ENCODE measurements around the gene CELA2A. TPM values are rescaled to one million over a fixed set of nuclear protein-coding genes. Genes with fewer than 3 reads are reported as not detected.
A peak's percentile ranks its signal among the peaks of the same experiment; 100 is the strongest.

The CELA2A gene
- total and polyA plus RNA-seq, 2 donors (not counting 3 experiments of a cell fraction or from before 2014, with no cell fraction given) = not detected

DNA sequence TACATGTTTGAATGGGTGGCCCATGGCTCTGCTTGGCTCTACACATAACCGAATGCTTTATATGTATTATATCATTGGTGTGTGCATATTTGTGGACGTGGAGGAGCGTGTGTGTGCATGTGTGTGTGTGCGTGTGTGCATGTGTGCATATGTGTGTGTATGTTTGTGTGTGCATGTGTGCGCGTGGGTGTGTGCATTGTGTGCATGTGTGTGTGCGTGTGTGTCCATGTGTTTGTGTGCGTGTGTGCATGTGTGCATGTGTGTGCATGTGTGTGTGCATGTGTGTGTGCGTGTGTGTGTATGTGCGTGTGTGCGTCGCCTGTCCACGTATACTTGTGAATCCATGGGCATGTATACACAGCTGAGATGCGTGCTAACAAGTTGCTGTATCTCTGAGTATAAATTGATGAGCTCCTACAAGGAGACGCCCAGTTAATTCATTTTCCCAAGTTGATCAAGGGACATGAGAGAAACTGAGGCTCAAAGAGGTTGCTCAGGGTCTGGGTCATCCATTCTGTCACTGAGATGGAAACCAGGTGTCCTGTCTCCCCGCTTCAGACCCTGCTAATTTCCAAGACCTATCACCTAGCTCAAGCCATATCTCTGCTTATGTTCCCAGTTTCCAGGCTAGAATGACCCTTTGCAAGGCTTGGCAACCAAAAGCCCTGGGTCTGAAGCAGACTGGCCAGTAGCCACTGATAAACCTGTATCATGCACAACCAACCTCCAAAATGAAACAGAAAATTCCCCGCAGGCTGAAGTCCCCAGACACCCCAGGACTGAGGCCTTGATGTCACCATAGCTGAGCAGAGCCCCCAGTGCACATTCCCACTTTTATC lies 21.1 kb upstream of the CELA2A start:
- no peaks in the 10 kb centered on the region for H3K4me1 ChIP-seq (ENCODE audit: control insufficient read depth, extremely low read depth, insufficient read depth, low read length)
- no peaks in the 10 kb centered on the region for H3K36me3 ChIP-seq (ENCODE audit: control insufficient read depth in 2 of 2, extremely low read depth in 1 of 2, insufficient read depth in 2 of 2, low read length in 2 of 2)
- H3K27me3 ChIP-seq (ENCODE audit: control insufficient read depth in 2 of 2, insufficient read depth in 2 of 2, low read length in 2 of 2) = no peaks in the 10 kb centered on the region
- dilution Hi-C loops (cut with MboI; ENCODE audit: extremely low pct_ligation_motif_present, low sequenced_read_pairs) (no loop called here), intact Hi-C loops (cut with micrococcal nuclease) (no loop called here)
- FAIRE-seq (no peak), DNase-seq (ENCODE audit: low read depth, low spot score) (no peak)
- BruUV-seq (replicated peaks) = no TSS peak
- H3K4me2 ChIP-seq (ENCODE audit: insufficient read depth, low read length) = no peak overlapping the region
- no peaks in the 10 kb centered on the region for H4K20me1 ChIP-seq (replicated peaks; ENCODE audit: control insufficient read depth, extremely low read depth, insufficient read depth, low read length)
- no peaks in the 10 kb centered on the region for H3K79me2 ChIP-seq (ENCODE audit: control insufficient read depth, insufficient read depth, low read length)
- ChIA-PET CTCF (interaction anchor here (1.7 to 13.1 kb wide), 2 partner anchors 98 to 112 kb away, joined by 4 to 332 read pairs; no protein-coding TSS in a partner anchor), POLR2A (no interaction called here)
- no peaks in the 10 kb centered on the region for H3K9me3 ChIP-seq (replicated peaks; ENCODE audit: control insufficient read depth, insufficient read depth, low read length)
- H3K27ac ChIP-seq (ENCODE audit: insufficient read depth, low read depth, low read length) = no peak overlapping the region
- H2AFZ ChIP-seq (ENCODE audit: low read depth, low read length) = no peak overlapping the region
- H3K4me3 ChIP-seq (replicated peaks in 1 of 3; ENCODE audit: insufficient read depth in 1 of 3, low read depth in 1 of 3, low read length in 3 of 3) = no peak overlapping the region
- H3K9me1 ChIP-seq (replicated peaks; ENCODE audit: control insufficient read depth, extremely low read depth, insufficient read depth, low read length) = no peaks in the 10 kb centered on the region
- peak; percentile 48 for TF ChIP-seq POLR2A (IDR thresholded peaks at IDR 0.05; ENCODE audit: low read depth, low read length)
- no peak for TF ChIP-seq POLR2AphosphoS5 (IDR thresholded peaks at IDR 0.05; ENCODE audit: insufficient read depth, low read depth, low read length)
- no peak for TF ChIP-seq JUN (IDR thresholded peaks at IDR 0.05; ENCODE audit: borderline replicate concordance, insufficient read depth, insufficient read length, low read depth)
- H3K9ac ChIP-seq (replicated peaks; ENCODE audit: extremely low read depth, insufficient read depth, low read length) = no peak overlapping the region

DNA sequence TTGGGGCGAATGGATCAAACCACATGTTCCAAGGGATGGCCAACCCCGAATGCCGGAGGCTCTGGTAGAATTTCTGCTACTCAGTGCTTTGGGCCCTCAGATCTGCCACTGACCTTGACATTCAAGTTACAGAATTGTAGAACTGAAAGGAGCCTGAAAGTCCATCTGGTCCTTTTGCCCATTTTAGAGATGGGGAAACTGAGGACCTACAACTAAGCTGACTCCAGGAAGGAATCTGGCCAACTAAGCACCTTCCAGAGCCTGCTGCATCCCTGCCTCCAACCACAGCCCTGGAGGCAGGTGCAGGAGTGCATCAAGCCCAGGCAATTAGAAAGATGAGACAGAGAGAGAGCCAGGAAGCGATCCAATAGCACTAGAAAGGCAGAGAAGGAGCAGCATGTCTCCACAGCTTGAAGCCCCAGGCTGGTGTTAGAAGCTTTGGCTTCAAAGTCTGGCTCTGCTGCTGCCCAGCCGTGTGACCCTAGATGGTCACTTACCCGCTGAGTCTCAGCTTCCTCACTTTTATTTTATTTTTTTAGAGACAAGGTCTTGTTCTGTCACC lies 19.6 kb upstream of the CELA2A start:
- intact Hi-C loops (cut with micrococcal nuclease) = no loop called here
- FAIRE-seq = no peak
- H3K27ac ChIP-seq (ENCODE audit: insufficient read depth, low read depth, low read length) = no peak overlapping the region
- H3K27me3 ChIP-seq (ENCODE audit: control insufficient read depth in 2 of 2, insufficient read depth in 2 of 2, low read length in 2 of 2) = no peaks in the 10 kb centered on the region
- CTCF ChIA-PET = interaction anchor here (3.1 kb wide), 1 partner anchor 114 kb away, joined by 12 read pairs; no protein-coding TSS in a partner anchor
- dilution Hi-C loops (cut with MboI; ENCODE audit: extremely low pct_ligation_motif_present, low sequenced_read_pairs) = no loop called here
- TF ChIP-seq GATA2 (IDR thresholded peaks at IDR 0.05; ENCODE audit: insufficient read depth, insufficient read length, low read depth, low read length) = no peak
- TF ChIP-seq EZH2 (IDR thresholded peaks at IDR 0.05; ENCODE audit: borderline replicate concordance, low read depth, low read length, severe bottlenecking) = no peak
- TF ChIP-seq POLR2AphosphoS5 (IDR thresholded peaks at IDR 0.05; ENCODE audit: insufficient read depth, low read depth, low read length) = no peak
- DNase-seq (ENCODE audit: low read depth, low spot score) = no peak
- H3K9ac ChIP-seq (replicated peaks; ENCODE audit: extremely low read depth, insufficient read depth, low read length) = no peak overlapping the region
- H3K79me2 ChIP-seq (ENCODE audit: control insufficient read depth, insufficient read depth, low read length) = no peaks in the 10 kb centered on the region
- H3K36me3 ChIP-seq (ENCODE audit: control insufficient read depth in 2 of 2, extremely low read depth in 1 of 2, insufficient read depth in 2 of 2, low read length in 2 of 2) = no peaks in the 10 kb centered on the region
- no peaks in the 10 kb centered on the region for H3K4me1 ChIP-seq (ENCODE audit: control insufficient read depth, extremely low read depth, insufficient read depth, low read length)
- no TSS peak for BruUV-seq (replicated peaks)
- no peaks in the 10 kb centered on the region for H4K20me1 ChIP-seq (replicated peaks; ENCODE audit: control insufficient read depth, extremely low read depth, insufficient read depth, low read length)
- H3K4me2 ChIP-seq (ENCODE audit: insufficient read depth, low read length) = no peak overlapping the region
- no peak overlapping the region for H2AFZ ChIP-seq (ENCODE audit: low read depth, low read length)
- H3K9me3 ChIP-seq (replicated peaks; ENCODE audit: control insufficient read depth, insufficient read depth, low read length) = no peaks in the 10 kb centered on the region
- POLR2A ChIA-PET = no interaction called here
- H3K4me3 ChIP-seq (replicated peaks in 1 of 3; ENCODE audit: insufficient read depth in 1 of 3, low read depth in 1 of 3, low read length in 3 of 3) = no peak overlapping the region
- no peaks in the 10 kb centered on the region for H3K9me1 ChIP-seq (replicated peaks; ENCODE audit: control insufficient read depth, extremely low read depth, insufficient read depth, low read length)

All from endothelial cell of umbilical vein (primary cell).